NCI-H2029 (cell line): ENCODE data around the gene HMGB2.

Source experiments
- DNase-seq: peaks from one replicate; lab custom pipeline; 2025; lab: John Stamatoyannopoulos, UW

HMGB2 gene

DNA sequence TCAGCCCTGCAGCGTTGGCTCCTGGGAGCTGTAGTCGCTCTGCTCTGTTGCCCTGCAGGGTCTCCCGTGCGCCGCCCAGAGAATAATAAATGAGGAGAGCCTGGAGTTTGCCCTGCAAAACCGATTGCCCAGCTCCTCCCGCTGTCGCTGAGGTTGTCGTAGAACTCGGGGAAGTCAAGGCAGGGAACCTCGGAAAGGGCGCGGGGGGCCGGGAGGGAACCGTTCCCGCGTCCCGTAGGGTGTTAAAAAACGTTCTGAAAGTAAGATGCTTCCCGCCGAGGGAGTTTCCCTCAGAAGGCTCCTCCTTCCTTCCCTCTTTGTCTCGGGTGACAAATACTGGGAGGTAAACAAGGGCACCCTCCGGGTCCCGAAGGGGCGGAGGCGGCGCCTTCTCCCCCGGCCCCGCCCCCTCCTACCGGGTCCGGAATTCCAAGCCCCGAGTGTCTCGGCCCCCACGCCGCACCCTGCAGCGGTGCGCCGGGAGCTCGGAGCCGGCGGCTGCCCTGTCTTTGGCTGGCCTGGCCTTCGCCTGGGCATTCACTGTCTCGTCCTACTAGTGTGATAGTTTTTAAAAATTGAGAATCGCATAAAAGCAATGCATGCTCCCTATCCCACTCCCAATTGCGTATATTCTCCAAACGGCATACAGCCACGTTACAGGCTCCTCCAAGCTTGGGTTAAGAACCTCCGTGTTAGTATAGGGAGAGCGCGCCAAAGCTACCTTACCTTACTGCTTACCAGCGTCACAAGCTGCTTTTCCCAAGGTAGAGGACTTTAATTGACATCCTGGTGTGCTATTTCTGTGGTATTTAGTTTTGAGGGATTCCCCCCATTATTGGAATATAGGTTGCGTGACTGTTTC lies 964 bp upstream of the HMGB2 start:
- peak; percentile 84 for DNase-seq

DNA sequence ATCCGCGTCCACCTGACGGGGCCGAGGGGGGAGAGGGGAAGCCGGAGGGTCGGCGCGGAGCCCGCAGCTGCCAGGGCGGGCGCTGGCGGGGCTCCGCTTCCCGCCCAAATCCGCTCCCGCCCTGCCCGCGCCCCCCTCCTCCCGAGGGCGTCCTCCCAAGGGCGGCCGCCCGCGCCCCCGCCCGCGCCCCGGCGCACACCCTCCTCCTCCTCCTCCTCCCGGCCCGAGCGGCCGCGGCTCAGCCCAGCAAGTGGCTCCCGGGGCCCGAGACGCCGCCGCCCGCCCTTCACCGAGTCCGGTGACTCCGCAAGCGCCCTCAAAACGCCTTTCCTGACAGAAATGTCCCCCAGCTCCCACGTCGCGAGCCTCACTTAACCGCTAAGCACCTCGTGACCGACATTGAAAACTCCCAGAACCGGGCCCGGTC lies 487 bp downstream of the HMGB2 start:
- DNase-seq: peak; percentile 32

DNA sequence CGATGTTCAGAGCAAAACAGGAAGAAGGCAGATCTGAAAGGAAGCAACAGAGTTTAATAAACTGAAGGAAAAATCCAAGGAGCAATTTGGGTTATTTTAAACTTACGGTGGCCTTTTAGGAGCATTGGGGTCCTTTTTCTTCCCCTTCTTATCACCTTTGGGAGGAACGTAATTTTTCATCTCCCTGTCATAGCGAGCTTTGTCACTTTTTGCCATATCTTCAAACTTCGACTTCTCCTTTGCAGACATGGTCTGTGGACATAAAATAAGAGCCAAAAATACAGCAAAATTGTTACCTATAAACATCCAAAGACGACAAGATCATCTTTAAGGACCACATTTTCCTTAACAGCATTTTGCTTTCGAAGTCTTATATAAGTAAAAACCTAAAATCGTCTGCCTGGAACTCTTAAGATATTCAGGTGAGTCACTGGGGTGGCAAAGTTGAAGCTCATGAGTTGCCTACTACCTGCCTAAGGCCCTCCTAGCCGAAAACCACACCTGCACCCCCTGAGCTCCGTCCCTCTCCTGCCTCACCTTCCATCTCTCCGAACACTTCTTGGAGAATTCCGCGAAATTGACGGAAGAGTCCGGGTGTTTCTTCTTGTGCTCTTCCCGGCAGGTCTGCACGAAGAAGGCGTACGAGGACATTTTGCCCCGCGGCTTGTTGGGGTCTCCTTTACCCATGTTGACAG lies 1.0 kb downstream of the HMGB2 start:
- no peak for DNase-seq

DNA sequence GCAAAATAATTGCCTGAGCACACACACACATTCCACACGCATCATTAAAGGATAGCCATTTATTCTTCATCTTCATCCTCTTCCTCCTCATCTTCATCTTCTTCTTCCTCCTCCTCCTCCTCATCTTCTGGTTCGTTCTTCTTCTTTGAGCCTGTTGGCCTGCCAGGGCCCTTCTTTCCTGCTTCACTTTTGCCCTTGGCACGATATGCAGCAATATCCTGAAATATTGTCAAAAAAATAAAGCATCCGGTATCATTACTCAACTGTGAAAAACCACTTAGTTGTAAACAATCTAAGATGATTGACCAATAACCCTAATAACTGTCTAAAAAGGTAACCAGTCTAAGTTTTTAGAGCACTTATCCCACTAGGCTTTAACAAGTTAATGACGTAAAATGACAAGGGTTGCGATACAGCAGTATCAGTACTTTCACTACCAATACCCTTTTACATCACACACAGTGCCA lies 2.1 kb downstream of the HMGB2 start:
- DNase-seq: no peak

DNA sequence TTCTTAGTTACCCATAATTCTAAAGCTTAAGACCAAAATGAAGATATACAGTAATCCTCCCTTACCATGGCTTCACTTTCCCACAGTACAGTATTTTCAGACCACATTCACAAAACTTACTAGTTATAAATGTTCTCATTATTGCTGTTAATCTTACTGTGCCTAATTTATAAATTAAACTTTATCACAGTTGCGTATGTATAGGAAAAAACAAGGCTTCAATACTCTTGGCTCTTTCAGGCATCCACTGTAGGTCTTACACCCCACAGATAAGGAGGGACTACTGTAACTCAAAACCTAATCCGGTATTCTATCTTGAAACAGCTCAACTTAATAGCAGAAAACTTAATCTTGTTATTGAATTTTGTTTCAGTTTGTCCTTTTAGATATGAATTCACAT lies 3.6 kb downstream of the HMGB2 start:
- no peak for DNase-seq

DNA sequence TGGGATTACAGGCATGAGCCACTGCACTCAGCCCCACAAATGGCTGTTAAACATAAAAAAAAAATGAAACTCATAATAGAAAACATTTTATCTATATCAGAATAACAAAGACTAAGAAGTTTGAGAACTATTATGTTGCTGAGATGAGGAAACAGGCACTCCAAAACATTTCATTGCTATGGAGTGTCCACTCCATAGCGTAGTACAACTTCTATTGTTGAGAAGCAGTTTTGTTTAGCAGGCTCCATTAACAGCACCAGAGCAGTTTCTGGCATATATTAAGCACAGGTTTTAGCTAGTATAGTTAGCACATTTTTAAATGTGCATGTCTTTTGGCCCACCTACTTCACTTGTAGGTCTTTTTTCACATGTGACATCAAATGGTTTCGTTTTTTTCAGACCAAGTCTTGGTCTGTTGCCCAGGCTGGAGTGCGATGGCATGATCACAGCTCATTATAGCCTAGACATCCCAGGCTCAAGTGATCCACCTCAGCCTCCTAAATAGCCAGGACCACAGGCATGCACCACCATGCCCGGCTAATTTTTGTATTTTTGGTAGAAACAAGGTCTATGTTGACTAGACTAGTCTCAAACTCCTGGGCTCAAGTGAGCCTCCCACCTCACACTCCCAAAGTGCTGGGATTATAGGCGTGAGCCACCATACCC lies 5.8 kb downstream of the HMGB2 start:
- peak; percentile 29 for DNase-seq

DNA sequence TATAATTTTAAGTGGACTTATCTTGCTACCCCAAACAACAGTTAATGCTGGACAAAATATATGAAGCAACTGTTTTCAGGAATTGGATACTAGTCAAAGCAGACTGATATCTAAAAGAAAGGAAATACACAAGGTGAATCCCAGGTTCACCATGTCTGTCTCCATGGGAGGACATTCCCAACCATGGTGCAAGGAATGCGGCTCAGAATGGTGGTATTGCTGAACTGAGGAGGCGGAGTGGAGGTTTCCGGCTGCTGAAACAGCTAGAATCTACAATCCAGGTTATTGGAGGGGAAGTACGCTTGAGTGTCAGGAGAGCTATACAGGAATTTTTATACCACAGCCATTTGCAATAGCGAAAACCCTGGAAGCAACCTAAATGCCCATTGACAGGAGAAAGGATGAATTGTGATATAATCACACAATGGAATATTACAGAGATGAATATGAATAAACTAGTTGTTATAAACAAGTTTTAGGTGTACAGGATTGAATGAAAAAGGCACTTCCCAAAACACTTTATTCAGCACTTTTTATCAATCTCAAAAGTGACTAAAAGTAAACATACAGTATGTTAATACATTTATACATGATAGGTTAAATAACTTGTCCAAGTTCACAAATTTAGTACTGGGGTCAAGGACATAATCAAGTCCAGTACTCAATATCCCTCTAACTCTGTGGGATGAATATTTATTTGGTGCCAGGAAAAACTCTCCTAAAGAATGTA lies 9.0 kb downstream of the HMGB2 start:
- no peak for DNase-seq

DNA sequence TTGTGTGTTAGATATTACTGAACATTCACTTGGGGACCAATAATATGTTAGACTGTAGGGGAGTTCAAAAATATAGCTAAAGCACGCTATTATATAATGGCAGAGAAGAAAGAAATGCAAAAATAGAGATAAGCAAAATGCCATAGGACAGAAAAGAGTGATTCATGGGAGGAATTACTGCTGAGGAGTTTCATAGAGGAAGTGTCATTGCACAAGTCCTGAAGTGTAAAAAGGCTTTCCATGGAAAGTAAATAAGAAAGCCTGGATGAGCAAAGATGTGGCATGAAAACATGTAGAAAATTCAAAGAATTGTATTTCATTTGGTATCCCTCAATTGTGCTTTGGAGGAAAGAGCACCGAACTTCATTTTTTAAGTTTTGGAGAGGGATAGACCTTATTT lies 14.5 kb downstream of the HMGB2 start:
- no peak for DNase-seq

DNA sequence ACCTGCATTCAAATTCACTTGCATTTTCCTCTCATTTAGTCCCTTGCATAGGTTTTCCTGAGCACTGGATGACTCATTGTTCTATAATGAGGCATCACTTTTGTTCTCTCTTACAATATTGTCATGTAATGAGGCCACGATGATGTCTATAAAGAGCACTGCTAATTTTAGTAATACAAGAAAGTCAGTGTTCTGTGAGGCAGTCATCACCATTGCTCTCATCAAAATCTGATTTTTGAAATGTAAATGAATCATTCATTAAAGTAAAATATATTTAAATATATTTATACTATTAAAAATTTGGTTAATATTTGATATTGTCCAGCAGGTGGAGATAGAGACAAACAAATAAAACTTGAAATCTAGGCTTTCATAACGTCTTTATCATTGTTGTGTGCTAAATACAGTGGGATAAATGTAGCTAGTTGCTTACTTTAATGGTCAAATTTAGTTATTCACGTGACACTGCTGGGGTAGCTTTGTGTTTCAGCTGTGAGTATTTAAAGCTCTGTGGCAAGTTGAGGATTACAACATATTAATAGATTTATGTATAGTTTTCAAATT lies 15.4 kb downstream of the HMGB2 start:
- peak; percentile 15 for DNase-seq

DNA sequence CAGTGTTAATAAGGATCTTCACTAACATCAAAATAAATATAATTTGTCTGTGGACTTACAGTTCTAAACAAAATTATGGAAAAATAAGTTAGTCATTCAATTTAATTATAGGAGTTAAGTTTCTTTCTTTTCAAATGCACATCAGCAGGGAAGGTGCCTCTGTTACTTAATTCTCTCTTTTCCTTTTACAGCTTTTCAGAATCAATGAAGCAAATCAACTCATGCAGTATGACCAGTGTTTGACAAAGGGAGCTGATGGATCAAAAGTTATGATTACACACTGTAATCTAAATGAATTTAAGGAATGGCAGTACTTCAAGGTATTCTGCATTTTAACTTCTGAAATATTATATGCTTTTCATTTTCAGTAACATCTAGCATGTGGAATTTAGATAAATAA lies 15.9 kb downstream of the HMGB2 start:
- DNase-seq: no peak

DNA sequence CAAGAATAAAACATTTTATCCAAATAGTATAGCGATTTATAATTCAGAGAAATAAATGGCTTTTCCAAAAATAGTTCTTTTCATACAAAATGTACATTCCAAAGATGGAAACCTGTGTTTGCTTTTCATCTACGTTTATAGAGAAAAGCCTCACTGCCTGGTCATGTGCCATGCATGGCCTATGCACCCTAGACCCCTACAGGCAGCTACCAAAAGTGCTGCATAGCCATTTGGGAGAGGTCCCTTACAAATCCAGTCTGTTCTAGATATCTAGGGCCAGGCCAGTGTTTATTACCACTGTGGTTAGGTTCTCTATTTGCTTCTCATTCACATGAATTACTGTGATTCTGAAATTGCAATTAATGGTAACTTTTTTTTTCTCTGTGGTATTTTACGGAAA lies 17.2 kb downstream of the HMGB2 start:
- no peak for DNase-seq

DNA sequence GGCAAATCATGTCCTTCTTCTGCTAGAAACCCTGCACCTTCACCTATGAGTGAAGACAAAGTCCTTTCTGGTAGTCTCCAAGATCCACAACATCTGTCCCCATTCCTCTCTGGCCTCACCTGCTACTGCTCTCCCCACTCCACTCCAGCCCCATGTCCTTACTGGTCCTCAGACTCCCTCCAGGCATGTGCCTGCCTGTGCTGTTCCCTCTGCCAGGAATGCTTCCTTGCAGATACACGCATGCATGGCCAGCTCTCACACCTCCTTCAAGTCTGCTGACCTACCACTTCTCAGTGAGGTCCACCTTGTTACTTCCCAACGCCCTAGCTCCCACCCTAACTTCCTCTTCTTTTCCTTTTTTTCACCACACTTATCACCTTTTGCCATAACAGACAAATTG lies 18.1 kb downstream of the HMGB2 start:
- no peak for DNase-seq

DNA sequence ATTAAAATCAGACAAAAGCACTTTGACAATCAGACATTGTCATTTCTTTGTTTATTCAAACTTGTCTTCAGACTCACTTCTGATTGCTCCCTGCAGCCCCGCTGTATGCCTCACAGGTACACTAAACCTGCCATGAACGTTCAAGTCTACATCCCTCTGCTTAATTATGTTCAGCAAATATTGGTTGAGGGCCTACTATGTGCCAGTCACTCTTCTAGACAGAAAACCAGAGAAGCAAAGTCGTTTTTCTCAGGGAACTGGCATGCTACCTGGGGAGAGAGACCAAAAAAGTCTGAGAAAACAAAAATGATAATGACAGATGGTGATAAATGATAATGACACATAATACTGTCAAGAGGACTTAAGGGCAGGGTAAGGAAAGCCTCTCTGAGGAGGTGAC lies 19.4 kb downstream of the HMGB2 start:
- DNase-seq: no peak

DNA sequence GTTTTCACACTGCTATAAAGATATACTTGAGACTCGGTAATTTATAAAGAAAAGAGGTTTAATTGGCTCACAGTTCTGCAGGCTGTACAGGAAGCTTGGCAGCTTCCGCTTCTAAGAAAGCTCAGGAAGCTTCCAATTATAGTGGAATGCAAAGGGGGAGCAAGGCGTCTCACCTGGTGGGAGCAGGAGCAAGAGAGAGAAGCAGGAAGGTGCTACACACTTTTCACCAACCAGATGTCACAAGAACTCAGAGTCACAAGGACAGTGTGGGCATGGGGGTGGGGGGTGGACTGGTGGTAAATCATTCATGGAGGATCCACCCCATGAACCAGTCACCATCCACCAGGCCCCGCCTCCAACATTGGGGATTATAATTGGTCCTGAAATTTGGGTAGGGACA lies 22.8 kb downstream of the HMGB2 start:
- no peak for DNase-seq

DNA sequence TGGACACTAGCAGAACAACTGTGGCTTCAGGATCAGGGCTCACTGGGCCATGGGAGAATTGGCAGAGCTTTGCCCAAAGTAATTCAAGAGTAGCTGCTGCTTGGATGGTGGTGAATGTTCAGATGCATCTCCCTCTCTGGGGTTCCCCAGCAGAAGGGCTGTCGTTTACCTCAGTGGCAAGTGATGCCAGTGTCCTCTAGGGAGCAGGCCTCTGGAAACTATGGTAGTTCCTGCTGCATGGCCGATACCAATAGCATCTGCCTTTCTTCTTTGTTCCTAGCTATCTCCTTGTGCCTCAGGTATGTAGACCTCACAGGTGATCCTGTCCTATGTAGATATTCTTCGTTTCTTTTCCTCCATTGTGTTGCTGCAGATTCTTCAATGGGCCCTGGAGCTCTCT lies 26.4 kb downstream of the HMGB2 start:
- no peak for DNase-seq

DNA sequence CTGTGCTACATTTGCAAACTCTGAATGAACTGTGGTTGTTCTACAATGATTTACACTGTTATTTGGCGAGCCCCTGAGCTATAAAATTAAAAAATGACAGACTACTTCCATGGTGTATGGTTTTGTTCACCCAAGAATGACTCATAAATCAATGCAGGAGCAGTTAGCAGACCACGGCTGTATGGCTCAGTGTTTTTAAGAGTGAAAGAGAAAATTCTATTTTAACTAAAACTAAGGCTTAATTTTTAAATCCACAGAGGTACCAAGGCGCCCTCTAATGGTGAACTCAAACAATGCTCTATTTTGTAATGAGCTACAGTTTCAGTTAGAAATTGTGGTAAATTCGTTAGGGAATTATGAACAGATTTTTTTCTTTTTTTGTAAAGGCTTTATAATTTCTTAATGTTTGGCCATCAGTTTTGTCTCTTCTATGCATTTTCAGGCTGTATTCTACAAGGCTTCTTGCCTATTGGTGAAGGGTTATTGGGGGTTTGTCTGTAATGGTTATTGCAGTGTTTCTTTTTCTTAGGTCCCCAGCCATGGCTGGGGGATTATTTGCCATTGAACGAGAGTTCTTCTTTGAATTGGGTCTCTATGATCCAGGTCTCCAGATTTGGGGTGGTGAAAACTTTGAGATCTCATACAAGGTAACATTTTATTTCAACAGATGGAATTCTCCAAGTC lies 32.5 kb downstream of the HMGB2 start:
- DNase-seq: no peak

DNA sequence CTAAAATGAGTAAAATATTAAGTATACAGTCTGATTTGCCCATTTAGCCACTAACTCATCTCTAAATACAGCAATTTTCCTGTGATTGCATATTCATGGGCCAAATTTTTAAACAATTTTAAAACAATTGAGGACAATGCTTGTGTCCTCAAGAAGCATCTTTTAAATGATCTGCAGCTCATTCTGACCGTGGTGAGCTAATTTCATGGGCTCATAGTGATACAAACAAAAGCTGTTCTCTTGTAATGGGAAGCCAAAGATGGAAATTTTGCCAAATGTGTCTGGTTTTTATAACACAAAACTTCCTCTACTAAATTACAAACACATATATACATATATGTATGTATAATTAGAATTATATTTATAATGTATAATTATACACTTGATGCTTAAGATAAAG lies 39.7 kb downstream of the HMGB2 start:
- DNase-seq: no peak

DNA sequence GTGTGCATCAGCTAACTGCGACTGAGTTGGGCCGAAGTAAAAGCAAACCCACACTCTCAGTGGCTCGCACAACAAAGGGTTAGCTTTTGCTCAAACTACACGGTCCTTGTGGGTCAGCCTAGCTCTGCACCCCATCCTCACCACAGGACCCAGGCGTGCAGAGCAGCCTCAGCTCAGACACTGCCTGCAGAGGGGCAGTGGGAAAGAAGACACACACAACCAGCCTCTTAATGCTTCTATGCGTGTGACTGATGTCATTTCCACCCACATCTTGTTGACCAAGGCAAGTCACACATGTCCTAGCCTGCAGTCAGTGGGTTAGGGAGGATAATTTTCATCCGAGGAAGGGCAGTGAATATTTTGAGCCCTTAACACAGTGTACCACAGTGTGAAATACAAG lies 40.5 kb downstream of the HMGB2 start:
- DNase-seq: no peak

DNA sequence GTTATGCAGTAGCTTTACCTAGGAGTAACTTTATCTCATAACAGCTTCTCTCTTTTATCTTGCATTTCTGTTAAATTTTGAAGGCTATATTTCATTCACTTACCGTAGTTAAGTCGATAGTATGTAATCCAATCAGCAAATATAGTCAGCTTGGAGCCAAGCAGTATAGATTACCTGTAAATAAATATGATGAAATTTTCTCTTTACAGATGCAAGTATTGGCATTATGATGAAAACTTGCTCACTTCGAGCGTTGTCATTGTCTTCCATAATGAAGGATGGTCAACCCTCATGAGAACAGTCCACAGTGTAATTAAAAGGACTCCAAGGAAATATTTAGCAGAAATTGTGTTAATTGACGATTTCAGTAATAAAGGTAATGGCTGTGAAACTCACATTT lies 42.3 kb downstream of the HMGB2 start:
- DNase-seq: no peak

DNA sequence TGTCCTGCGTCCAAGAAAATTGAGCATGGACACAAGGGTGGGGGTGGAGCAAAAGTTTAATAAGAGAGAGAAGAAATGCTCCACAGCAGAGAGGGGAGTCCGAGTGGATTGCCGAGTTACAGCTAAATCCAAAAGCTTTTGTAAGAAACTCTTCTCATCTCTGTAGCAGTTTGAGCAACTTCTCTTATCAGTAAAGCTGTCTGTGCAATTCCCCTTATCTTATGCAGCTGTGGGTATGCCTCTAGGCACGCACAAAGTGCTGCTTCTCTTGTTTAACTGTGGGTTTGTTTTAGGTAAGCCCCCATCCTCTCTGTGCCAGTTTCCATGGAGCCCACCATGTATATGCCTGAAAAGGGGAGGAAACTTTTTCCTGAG lies 44.8 kb downstream of the HMGB2 start:
- DNase-seq: no peak

DNA sequence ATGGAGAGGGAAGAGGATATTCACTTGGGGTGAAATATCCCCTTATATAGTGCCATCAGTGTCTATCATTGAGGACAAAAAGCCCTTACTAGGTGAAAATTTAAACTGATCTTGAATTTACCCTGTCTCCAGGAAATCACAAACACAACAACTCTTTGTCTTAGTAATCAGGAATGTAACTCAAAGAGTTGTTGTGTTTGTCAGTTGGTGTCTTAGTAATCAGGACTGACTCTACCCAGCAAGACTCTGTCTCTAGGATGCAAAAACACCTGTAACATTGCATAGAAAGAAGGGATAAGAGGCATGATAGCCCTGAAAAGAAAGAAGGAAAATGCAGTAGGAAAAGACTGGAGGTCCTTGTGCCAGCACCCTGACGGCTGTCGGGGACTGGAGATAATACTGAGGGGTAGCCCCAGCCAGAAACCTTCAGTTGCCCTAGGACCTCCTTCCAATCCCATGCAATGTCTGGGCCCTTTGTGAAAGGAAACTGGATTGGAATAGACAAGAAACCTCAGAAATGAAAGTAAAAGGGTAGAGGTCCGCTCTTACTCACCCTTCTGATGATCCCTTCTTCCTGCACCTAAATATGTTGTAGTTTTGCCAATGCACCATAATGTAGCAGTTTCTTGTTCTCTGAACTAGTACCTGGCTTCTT lies 45.3 kb downstream of the HMGB2 start:
- no peak for DNase-seq
